Coronary artery (tissue), 2 donors: ENCODE results near the gene TOR1AIP1.

Experiments used
- DNase-seq: peaks from one replicate; pipeline ENCODE4 v3.0.0-alpha.2; 2017; ENCODE audit warnings: low spot score
- H3K27ac ChIP-seq, 2 donors: fragments of 200-600 bp; sonication (generic); one replicate each; pipeline ENCODE4 v1.5.1; 2016 to 2019
- H3K4me3 ChIP-seq: fragments of 200-600 bp; sonication (generic); 2 replicates; pipeline ENCODE4 v1.5.1; 2016; ENCODE audit warnings: mild to moderate bottlenecking, moderate library complexity
- TF ChIP-seq, protein P1 (sequence below): fragments of 200-600 bp; sonication (generic); IDR thresholded peaks from one replicate; pipeline ENCODE4 v1.5.1; 2019; ENCODE audit warnings: antibody characterized with exemption

TOR1AIP1 gene

DNA sequence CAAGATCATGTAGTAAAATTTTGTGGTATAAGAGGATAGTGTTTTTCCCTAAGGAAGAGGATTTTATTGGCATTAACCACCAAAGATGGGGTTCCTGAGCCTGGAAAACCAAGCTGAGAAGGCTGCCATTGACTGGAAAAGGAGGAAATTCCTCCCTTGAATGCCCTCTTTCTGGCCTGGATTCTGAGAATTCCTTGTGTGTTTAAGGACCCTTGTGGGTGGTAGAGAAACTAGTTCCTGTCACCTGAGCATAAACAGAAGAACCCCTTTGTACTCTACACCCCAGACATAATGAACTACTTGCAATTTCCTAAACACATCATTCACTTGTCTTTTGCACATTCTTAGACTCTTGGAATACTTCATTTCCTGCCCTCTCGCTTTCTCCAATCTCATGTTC is 39.4 kb downstream of the TOR1AIP1 start:
- Histone ChIP-seq H3K27ac (no peak overlapping the region), H3K4me3 (no peak overlapping the region)
- DNase-seq = no peak
- TF ChIP-seq, protein P1, sequence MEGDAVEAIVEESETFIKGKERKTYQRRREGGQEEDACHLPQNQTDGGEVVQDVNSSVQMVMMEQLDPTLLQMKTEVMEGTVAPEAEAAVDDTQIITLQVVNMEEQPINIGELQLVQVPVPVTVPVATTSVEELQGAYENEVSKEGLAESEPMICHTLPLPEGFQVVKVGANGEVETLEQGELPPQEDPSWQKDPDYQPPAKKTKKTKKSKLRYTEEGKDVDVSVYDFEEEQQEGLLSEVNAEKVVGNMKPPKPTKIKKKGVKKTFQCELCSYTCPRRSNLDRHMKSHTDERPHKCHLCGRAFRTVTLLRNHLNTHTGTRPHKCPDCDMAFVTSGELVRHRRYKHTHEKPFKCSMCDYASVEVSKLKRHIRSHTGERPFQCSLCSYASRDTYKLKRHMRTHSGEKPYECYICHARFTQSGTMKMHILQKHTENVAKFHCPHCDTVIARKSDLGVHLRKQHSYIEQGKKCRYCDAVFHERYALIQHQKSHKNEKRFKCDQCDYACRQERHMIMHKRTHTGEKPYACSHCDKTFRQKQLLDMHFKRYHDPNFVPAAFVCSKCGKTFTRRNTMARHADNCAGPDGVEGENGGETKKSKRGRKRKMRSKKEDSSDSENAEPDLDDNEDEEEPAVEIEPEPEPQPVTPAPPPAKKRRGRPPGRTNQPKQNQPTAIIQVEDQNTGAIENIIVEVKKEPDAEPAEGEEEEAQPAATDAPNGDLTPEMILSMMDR = no peak

DNA sequence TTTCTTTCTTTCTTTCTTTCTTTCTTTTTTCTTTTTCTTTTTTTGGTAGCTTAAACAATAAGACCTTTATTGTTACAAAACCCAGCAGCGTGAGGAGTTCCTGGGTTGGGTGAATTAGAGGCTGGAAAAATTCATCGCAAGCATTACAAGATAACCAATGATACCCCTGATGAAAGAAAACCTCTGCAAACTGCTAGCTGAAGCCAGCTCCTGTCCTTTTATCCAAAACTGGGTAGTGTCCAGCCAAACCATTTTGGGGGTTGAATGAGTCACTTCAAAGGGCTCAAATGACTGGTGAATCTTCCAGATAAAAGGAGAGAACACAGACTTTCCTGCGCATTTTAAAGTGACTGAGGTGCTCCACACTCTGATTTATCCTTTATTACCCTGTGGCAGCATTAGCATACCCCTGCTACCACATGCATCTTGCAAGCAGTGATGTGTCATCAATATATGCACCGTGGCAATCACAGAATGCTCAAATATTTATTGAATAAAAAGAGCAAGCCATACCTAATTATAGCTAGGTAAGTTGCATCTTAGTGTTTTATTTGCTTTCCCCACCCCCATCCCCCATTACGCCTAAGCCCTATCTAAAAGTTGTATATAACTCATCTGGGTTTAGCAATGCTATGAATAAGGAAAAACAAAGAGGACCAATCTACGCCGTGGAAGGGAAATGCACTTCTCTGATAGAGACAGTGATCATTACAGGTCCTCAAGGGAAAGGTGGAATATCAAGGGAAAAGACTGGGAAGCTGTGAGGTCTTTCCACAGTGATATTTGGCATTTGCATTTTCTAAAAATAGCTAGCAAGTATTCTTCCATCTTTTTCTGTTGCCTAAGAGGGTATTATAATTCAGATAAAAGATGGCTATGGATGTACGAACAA is 40.1 kb downstream of the TOR1AIP1 start:
- Histone ChIP-seq H3K27ac (no peak overlapping the region), H3K4me3 (no peak overlapping the region)
- DNase-seq = no peak
- TF ChIP-seq, protein P1 = no peak

DNA sequence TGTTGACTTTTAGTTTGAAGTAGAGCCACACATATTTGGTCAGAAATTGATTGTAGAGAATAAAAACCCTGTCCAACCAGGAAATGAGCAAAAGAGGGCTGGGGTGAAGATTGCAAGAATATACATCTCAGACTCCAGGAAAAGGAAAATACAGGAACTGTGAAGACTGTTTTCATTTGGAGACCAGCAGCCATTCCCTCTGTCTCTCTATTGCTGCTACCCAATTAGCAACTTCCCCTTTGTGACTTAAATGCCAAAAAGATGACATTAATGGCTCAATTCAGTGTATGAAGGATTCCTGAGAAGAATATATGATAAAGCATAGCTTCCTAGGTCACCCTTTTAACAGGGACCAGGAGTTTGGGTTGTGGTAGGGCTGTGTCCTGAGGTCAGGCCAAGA is 40.9 kb downstream of the TOR1AIP1 start:
- TF ChIP-seq, protein P1 = no peak
- Histone ChIP-seq H3K4me3 (no peak overlapping the region), H3K27ac (no peak overlapping the region)
- DNase-seq = no peak

DNA sequence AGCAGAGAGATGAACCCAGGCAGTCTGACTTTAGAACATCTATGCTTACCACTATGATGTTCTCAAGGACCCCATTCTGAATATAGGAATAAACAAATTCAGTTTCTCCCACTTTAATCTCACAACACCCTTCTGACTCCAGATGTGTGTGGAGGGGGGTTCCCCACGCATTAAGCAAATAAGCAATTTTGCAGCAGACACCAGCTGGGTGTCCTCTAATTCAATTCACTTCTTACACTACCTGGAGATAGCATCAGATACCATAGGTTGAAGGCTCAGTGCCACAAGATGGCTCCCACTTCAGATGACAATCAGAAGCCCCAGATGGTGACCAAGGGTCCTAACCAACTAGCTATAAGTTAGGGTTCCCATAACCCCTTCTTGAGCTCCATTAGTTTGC is 42.2 kb downstream of the TOR1AIP1 start:
- TF ChIP-seq, protein P1 = no peak
- H3K4me3 ChIP-seq = no peak overlapping the region
- no peak for DNase-seq
- no peak overlapping the region for H3K27ac ChIP-seq

DNA sequence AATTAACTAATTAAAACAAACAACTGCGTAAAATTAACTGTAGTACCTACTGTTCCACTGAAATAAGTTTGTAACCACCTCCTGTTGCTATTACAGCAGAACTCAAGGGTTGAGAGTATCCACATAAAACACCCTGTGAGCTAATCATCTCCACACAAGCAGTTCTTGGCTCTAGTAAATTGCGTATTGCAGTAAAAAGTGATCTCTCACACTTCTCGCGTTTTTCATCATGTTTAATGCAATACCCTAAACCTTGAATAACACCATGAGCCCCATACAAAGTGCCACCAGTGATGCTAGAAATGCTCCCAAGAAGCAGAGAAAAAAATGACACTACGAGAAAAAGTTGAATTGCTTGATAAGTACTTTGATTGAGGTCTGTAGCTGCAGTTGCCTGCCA is 43.2 kb downstream of the TOR1AIP1 start:
- no peak for DNase-seq
- Histone ChIP-seq H3K27ac (no peak overlapping the region), H3K4me3 (no peak overlapping the region)
- TF ChIP-seq, protein P1 = no peak

DNA sequence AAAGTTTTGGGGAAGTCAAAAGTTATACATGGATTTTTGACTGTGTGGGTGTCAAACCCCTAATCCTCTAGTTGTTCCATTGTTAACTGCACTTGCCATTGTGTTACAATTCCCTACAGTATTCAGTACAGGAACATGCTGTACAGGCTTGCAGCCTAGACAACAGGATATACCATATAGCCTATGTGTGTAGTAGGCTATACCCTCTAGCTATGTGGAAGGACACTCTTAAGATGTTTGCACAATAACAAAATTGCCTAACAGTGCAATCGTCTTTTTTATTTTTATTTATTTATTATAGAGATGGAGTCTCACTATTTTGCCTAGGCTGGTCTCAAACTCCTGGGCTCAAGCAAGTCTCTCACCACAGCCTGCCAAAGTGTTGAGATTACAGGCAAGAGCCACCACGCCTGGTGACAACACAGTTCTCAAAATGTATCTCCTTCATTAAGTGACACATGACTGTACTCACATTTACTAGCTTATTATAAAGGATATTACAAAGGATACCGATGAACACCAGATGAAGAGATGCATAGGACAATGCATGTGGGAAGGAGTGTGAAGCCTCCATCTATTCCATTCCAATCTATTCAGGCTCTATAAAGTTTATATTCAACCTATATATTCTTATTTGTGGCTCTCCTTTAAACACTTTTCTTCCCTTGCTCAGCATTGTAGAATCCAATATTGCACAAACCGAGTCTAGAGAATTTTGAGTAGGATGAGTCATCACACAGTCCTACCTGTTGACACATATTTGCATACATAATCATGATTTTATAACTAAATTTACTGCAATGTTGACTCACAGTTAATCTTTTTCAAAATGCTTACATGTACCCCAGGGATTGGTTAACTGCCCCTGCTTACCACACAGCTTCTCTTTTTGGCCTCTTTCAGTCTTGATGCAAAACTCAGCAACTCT is 44.1 kb downstream of the TOR1AIP1 start:
- DNase-seq = no peak
- Histone ChIP-seq H3K4me3 (no peak overlapping the region), H3K27ac (no peak overlapping the region)
- TF ChIP-seq, protein P1 = no peak
